Measurements from ENCODE around the gene UBXN2A.

Gene UBXN2A

DNA sequence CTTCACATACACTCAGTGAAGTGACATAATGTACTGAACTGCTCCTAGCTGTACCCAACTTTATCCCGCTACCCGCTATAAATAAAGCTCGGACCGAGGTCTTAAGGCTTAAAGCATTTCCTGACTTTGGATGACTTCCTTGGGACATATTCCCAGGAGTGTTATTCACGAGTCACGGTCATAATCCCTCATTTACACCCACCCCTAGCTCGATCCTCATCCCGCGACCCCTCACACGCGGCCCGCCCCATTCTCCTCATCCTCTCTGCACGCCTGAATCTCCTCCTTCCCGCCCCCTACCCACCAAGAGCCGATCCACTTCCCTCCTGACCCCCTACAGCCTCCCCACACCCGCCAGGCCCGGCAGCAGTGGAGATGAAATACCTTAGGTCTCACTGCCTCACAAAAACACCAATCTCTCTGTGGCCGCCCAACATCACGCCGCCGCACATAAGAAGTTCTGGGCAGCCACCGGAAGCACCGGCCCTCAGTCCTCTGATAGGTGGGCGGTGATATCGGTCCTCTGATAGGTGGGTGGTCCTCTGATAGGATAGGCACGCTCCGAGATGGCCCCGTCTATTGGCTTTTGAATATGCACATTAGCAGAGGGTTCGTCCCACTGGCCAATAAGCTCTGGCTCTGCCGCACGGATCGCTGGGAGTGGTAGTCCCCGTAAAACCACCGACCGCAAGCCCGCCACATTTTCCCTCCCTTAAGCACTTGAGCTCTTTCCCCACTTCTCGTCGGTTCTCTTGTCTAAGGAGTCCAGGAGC, 106.9 kb downstream of the UBXN2A start, which contains the start of gene WDCP:
Gene WDCP, minus strand, starts transcription at position 462 of the 773 bp plus-strand sequence. CDS start 7,897 bp downstream, outside the sequence.
- peak; percentile 96 for DNase-seq

DNA sequence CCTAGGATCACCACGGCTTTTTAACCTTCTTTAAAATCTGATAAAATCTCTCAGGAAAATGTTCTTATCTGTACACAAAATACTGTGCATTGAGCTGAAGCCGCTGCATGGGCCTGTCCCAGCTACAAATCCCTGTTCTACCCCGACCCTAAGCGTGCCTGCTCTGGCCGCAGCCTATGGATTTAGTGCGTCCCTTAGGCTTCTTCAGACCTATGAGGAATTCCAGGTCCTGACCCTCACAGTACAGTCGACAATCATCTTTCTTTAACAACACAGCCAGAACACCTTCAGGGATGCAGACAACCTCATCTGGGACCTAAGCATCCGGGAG, 107.4 kb downstream of the UBXN2A start:
- no peak for DNase-seq

GRCh38 chr2:24048769-24049484, 108.7 kb downstream of the UBXN2A start:
- no peak for DNase-seq

DNA sequence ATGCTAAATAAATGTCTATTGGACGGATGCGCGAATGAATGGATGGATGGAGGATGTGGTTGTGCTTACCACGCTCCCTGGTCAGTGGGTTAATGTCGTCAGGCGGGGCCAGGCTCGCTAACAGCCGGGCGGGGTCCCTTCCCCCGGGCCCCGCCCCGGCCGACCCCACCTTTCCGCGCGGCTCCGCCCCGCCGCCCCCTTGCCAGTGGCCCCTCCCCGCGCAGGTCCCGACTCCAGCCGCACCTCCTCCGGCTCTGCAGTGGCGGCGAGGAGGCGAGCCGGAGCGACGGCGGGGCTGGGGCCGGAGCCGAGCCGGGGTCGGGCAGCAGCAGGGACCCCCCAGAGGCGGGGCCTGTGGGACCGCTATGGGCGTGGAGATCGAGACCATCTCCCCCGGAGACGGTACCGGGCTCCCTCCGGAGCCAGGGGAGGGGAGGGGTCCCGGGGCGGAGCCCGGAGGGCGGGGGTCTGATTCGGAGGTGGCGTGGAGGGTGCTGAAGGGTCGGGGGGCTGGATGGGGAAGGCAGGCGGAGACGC, 109.3 kb downstream of the UBXN2A start, which contains the start of gene FKBP1B:
Gene FKBP1B, plus strand, starts transcription at position 257 of the 537 bp plus-strand sequence. Its CDS starts 109 bp downstream, at position 366.
- peak; percentile 75 for DNase-seq

DNA sequence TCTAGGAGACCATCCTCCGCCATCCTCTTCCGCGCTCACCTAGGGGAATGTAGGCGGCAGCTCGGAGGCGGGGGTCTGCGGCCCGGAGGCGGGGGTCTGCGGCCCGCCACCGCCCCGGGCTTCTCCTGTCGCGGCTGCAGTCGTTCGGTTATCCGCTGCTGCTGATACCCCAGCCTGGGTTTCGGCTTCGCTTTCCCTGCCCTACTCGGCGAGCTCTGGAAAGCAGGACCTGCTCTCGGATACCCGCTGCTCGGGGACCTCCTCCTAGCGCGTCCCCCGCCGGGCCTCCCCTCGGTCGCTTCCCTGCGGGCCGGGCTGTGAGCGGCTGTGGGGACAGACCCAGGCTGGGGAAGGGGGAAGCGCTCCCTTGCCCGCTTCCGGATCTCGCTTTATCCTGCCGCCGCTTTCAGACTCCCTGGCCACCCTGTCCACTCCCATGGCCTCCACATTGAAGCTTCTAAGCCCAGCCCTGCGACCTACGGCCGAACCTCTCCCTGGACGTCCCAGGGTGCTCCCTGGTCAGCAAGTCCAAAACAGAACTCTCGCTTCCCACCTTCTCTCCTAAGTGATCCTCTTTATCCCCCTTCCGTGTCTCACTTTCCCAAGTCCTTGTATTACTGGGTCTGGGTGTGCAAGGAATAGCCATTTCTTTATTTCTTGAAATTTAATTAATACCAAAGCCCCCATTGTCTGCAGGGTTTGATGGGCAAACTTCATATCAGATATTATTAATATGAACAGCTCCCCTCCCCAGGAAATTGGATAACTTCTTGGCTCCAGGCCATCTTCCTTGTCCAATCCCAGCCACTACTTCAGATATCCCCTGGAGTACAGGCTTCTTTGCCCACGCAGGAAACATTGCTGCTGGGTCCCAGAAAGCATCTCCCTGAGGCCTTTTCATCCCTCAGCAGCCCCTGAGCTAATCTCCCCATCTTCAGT, 110.0 kb downstream of the UBXN2A start:
- DNase-seq: no peak

DNA sequence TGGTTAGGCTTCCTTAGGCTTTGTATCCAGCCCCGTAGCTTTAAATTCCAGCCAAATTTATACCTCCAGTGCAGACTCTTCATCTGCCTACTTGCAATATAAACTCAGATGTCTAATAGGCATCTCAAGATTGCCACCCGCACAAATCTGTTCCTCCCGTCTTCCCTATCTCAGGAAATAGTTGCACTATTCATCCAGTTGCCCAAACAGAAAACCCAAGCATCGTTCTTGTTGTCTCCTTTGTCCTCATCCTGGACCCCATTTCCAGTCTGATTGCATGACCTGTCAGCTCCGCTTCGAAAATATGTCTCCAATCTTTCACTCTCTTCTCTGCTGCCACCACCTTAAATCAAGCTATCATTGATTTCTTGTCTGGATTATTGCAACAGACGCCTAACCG, 111.6 kb downstream of the UBXN2A start:
- no peak for DNase-seq

GRCh38 chr2:24052951-24053350, 112.7 kb downstream of the UBXN2A start:
- DNase-seq: no peak

Measured in NCI-H510A (cell line).